Gastrocnemius medialis (tissue), 4 donors: Measurements from ENCODE around the gene GAL3ST1. TPM values are rescaled to one million over a fixed set of nuclear protein-coding genes. Genes with fewer than 3 reads are reported as not detected.

ENCODE experiments used
- ATAC-seq, 2 donors: fragments of 150-250 bp; one replicate each; pipeline ENCODE4 v1.9.1; 2016
- DNase-seq, 2 donors: peaks; one replicate each; pipeline ENCODE4 v3.0.0-alpha.2; 2019
- H3K27ac ChIP-seq, 4 donors: fragments of 200-600 bp; sonication (generic); 1 replicate in 1 of 4; 2 replicates in 3 of 4; pipeline ENCODE4 v1.5.1; 2016 to 2018; ENCODE audit warnings: mild to moderate bottlenecking in 2 of 4, moderate library complexity in 1 of 4
- H3K27me3 ChIP-seq, 3 donors: fragments of 200-600 bp; sonication (generic) in 2 of 3; 1 replicate in 1 of 3; 2 replicates in 2 of 3; pipeline versions ENCODE4 v1.5.1 to v1.6.0; 2016 to 2019; ENCODE audit warnings: mild to moderate bottlenecking in 1 of 3, moderate library complexity in 1 of 3
- H3K36me3 ChIP-seq, 2 donors: fragments of 200-600 bp; sonication (generic) in 1 of 2; one replicate each; pipeline ENCODE4 v1.5.1; 2017 to 2018
- H3K4me1 ChIP-seq, 2 donors: fragments of 200-600 bp; sonication (generic) in 1 of 2; one replicate each; pipeline ENCODE4 v1.5.1; 2016 to 2017; ENCODE audit warnings: mild to moderate bottlenecking in 2 of 2
- H3K4me3 ChIP-seq, 4 donors: fragments of 200-600 bp; sonication (generic) in 3 of 4; 1 replicate in 1 of 4; 2 replicates in 3 of 4; pipeline ENCODE4 v1.5.1; 2016 to 2019; ENCODE audit warnings: mild to moderate bottlenecking in 2 of 4
- H3K9me3 ChIP-seq, 3 donors: fragments of 200-600 bp; sonication (generic) in 2 of 3; 1 replicate in 1 of 3; 2 replicates in 2 of 3; pipeline ENCODE4 v1.5.1; 2016 to 2019
- POLR2A ChIP-seq, 2 donors: fragments of 450-650 bp; IDR thresholded peaks; one replicate each; pipeline ENCODE4 v1.6.1; 2017; ENCODE audit warnings: antibody characterized with exemption in 2 of 2, mild to moderate bottlenecking in 2 of 2, moderate library complexity in 2 of 2
- in situ Hi-C, 4 donors: fragments of 200-750 bp; cut with MboI; loops; one replicate each; pipeline versions ENCODE4 v1.15.0 to v1.8.0; 2017; ENCODE audit warnings: low sequenced_read_pairs in 4 of 4
- intact Hi-C: fragments of 100-400 bp; cut with DNase I; formaldehyde crosslinking; loops from one replicate; pipeline ENCODE4 v1.15.1; 2023; ENCODE audit warnings: low total_unique reads
- total RNA-seq, 4 donors: library from RNA; depleted of rRNA; stranded (reverse); fragments of >200 nt; gene quantifications; one replicate each; pipeline versions ENCODE4 v1.1.0 to v1.2.3, GENCODE V29; 2016
- TF ChIP-seq, protein P1 (sequence below), 5 experiments: fragments of 450-650 bp in 3 of 5; fragments of 200-600 bp in 2 of 5; sonication (generic) in 2 of 5; IDR thresholded peaks in 4 of 5; conservative IDR thresholded peaks in 1 of 5; 1 replicate in 4 of 5; 2 replicates in 1 of 5; pipeline ENCODE4 v1.5.1; 2016 to 2019; ENCODE audit warnings: antibody characterized with exemption in 5 of 5, mild to moderate bottlenecking in 3 of 5, moderate library complexity in 3 of 5

GAL3ST1 gene
- total RNA-seq, 4 donors from 2014 or later: 0.29 to 2.0 (median 1.2) TPM

DNA sequence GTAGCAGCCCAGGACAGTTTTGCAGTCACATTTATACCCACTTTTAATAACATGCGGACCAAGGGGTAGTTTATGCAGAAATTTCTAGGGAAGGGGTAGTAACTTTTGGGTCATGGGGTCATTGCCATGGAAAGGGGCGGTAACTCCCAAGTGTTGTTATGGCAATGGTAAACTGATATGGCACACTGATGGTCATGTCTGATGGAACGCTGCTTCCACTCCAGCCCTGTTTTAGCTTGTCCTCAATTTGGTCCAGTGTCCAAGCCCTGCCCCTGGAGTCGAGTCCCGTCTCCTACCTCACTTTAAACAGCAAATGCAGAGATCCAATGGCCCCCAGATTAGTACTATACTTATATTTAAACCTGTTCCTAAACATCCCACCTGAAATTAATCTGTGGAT, 57.7 kb downstream of the GAL3ST1 start:
- Histone ChIP-seq H3K4me1 (no peaks in the 10 kb centered on the region), H3K27ac (no peak overlapping the region), H3K36me3 (no peaks in the 10 kb centered on the region), H3K27me3 (no peaks in the 10 kb centered on the region), H3K9me3 (no peaks in the 10 kb centered on the region), H3K4me3 (no peak overlapping the region)
- ATAC-seq (no peak), DNase-seq (no peak)
- TF ChIP-seq, protein P1, sequence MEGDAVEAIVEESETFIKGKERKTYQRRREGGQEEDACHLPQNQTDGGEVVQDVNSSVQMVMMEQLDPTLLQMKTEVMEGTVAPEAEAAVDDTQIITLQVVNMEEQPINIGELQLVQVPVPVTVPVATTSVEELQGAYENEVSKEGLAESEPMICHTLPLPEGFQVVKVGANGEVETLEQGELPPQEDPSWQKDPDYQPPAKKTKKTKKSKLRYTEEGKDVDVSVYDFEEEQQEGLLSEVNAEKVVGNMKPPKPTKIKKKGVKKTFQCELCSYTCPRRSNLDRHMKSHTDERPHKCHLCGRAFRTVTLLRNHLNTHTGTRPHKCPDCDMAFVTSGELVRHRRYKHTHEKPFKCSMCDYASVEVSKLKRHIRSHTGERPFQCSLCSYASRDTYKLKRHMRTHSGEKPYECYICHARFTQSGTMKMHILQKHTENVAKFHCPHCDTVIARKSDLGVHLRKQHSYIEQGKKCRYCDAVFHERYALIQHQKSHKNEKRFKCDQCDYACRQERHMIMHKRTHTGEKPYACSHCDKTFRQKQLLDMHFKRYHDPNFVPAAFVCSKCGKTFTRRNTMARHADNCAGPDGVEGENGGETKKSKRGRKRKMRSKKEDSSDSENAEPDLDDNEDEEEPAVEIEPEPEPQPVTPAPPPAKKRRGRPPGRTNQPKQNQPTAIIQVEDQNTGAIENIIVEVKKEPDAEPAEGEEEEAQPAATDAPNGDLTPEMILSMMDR (IDR thresholded peaks at IDR 0.05 in 4 of 5, conservative IDR thresholded peaks at IDR 0.05 in 1 of 5): no peak
- TF ChIP-seq POLR2A (IDR thresholded peaks at IDR 0.05): no peak
- in situ Hi-C loops (no loop called here), intact Hi-C loops (no loop called here)

- in situ Hi-C loops (no loop called here), intact Hi-C loops (no loop called here)
- ATAC-seq: no peak
- Histone ChIP-seq H3K9me3 (no peaks in the 10 kb centered on the region), H3K27ac (no peak overlapping the region), H3K4me3 (no peak overlapping the region), H3K4me1 (no peaks in the 10 kb centered on the region), H3K27me3 (no peaks in the 10 kb centered on the region), H3K36me3 (no peaks in the 10 kb centered on the region)
- TF ChIP-seq, protein P1 (IDR thresholded peaks at IDR 0.05 in 4 of 5, conservative IDR thresholded peaks at IDR 0.05 in 1 of 5): no peak
- no peak for DNase-seq
Measured at GRCh38 chr22:30516273-30516672, 58.2 kb downstream of the GAL3ST1 start.

DNA sequence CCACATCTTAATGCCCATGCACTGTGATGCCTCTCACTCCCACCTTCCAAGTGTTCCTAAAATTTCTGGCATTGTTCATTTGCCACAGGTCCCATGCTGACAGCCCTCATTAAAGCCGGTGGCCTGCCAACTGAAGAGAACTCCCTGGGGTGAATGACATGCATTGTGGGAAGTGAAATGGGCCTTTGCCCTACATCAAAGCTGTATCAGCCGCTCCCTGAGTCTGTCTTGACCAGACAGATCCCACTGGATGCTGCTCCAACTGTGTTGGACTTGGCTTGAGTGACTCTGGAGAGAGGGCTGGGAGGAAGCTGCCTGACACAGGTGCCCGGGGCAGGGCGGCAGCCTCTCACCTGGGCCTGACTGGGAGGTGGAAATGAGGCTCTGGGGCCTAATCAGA, 60.2 kb downstream of the GAL3ST1 start:
- DNase-seq (no peak), ATAC-seq (no peak)
- TF ChIP-seq POLR2A (IDR thresholded peaks at IDR 0.05): no peak
- TF ChIP-seq, protein P1 (IDR thresholded peaks at IDR 0.05 in 4 of 5, conservative IDR thresholded peaks at IDR 0.05 in 1 of 5): no peak
- in situ Hi-C loops: no loop called here
- Histone ChIP-seq H3K36me3 (no peaks in the 10 kb centered on the region), H3K27ac (no peak overlapping the region), H3K9me3 (no peaks in the 10 kb centered on the region), H3K27me3 (no peaks in the 10 kb centered on the region), H3K4me1 (no peaks in the 10 kb centered on the region), H3K4me3 (no peak overlapping the region)
- intact Hi-C loops: no loop called here

GRCh38 chr22:30513462-30513861, 61.0 kb downstream of the GAL3ST1 start:
- Histone ChIP-seq H3K4me1 (no peaks in the 10 kb centered on the region), H3K27ac (no peak overlapping the region), H3K9me3 (no peaks in the 10 kb centered on the region), H3K27me3 (peaks cover 0 to under 1% (median 0%) of the 10 kb centered on the region in 3 donors), H3K36me3 (no peaks in the 10 kb centered on the region), H3K4me3 (no peak overlapping the region)
- TF ChIP-seq, protein P1 (IDR thresholded peaks at IDR 0.05 in 4 of 5, conservative IDR thresholded peaks at IDR 0.05 in 1 of 5): no peak
- intact Hi-C loops: no loop called here
- ATAC-seq (no peak), DNase-seq (no peak)
- in situ Hi-C loops: no loop called here

DNA sequence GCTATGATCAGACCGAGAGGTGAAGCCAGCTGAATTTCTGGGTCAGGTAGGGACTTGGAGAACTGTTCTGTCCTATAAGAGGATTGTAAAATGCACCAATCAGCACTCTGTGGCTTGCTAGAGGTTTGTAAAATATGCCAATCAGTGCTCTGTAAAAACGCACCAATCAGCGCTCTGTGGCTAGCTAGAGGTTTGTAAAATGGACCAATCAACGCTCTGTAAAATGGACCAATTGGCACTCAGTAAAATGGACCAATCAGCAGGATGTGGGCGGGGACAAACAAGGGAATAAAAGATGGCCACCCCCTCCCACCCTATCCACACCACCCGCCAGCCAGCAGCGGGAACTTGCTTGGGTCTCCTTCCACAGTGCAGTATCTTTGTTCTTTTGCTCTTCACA, 62.6 kb downstream of the GAL3ST1 start:
- no peaks in the 10 kb centered on the region for H3K9me3 ChIP-seq
- no peaks in the 10 kb centered on the region for H3K4me1 ChIP-seq
- no peaks in the 10 kb centered on the region for H3K36me3 ChIP-seq
- TF ChIP-seq, protein P1 (IDR thresholded peaks at IDR 0.05 in 4 of 5, conservative IDR thresholded peaks at IDR 0.05 in 1 of 5): no peak
- no peak for TF ChIP-seq POLR2A (IDR thresholded peaks at IDR 0.05)
- in situ Hi-C loops (no loop called here), intact Hi-C loops (no loop called here)
- H3K4me3 ChIP-seq: no peak overlapping the region
- peaks cover 8 to 9% (median 8%) of the 10 kb centered on the region in 3 donors for H3K27me3 ChIP-seq
- H3K27ac ChIP-seq: no peak overlapping the region
- ATAC-seq (no peak), DNase-seq (no peak)
